ENCODE measurements around the gene OR7G1. TPM values are rescaled to one million over a fixed set of nuclear protein-coding genes. Genes with fewer than 3 reads are reported as not detected.
"Not testable (repeated sequence)": the region's sequence is repeated elsewhere in the genome, so short reads cannot be mapped to it uniquely, and the experiment has no call there.

Gene OR7G1
- total RNA-seq, 1 donor = not detected

DNA sequence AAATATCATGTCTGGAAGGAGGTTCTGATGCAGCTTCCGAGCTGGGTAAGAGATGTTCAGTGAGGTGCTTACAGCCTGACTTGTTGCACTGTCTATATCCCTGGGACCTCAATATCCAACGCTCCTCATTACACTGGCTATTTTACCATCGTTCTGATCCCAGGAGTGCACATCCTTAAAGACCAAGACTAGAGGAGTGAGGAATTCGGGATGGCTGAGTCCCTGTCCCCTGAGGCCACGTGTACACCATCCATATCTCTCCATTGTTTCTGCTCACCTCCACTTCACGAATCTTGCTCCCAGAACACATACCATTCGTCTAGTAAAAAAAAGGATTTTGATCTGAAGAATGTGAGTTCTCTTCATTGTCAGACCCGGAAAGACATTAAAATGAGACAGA lies 8.2 kb downstream of the OR7G1 start, which contains the start of gene OR7G2:
OR7G2 (minus strand) TSS at position 101 of the 400 bp plus-strand sequence. CDS start 4,232 bp downstream, outside the sequence.
- TF ChIP-seq, protein P1, sequence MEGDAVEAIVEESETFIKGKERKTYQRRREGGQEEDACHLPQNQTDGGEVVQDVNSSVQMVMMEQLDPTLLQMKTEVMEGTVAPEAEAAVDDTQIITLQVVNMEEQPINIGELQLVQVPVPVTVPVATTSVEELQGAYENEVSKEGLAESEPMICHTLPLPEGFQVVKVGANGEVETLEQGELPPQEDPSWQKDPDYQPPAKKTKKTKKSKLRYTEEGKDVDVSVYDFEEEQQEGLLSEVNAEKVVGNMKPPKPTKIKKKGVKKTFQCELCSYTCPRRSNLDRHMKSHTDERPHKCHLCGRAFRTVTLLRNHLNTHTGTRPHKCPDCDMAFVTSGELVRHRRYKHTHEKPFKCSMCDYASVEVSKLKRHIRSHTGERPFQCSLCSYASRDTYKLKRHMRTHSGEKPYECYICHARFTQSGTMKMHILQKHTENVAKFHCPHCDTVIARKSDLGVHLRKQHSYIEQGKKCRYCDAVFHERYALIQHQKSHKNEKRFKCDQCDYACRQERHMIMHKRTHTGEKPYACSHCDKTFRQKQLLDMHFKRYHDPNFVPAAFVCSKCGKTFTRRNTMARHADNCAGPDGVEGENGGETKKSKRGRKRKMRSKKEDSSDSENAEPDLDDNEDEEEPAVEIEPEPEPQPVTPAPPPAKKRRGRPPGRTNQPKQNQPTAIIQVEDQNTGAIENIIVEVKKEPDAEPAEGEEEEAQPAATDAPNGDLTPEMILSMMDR (IDR thresholded peaks at IDR 0.05; ENCODE audit: insufficient read depth, low read length) = no peak
- no peak for DNase-seq (ENCODE audit: low read depth)
- no peak within 1 kb of the TSS for H3K4me3 ChIP-seq (ENCODE audit: low read depth, low read length)

DNA sequence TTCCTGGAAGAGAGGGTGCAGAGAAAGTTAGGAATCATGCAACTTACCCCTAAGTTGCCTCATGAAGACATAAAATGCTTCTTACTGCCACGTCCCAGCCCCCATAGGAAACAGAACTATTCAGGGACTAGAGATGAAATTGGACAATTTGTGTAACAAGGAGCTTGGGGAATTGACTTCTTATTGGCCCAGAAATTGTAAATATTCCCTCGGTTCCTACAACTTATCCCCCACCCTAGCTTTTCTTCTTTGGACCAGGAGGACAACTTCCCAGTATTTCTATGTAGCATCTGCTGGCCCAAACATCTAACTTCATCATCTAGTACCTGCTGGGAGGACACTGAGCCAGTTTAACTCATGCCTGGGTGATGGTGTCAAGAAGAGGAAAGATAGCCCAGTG lies 28.8 kb downstream of the OR7G1 start, which contains the start of gene OR1M1:
OR1M1 (plus strand) TSS at position 301 of the 400 bp plus-strand sequence. CDS start 6,184 bp downstream, outside the sequence.
- TF ChIP-seq, protein P1 (IDR thresholded peaks at IDR 0.05; ENCODE audit: insufficient read depth, low read length) = no peak
- DNase-seq (ENCODE audit: low read depth) = no peak

DNA sequence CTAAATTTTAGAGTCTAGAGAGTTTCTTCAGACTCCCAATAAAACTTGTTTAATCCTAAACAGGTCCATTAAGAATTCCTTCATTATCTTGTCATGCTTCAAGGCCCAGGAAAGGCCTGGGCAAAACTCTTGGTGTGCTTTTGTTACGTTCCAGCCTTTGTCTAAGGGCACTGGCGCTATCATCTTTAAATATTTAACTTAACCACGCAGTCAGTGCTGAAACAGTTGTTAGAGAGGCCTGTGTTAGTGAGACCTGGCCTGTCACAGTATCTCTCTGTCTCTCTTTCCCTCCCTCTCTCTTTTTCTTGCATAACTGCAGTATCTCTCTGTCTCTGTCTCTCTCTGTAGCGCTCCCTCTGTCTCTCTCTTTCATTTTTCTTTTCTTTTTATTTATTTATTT lies 36.9 kb downstream of the OR7G1 start:
- TF ChIP-seq, protein P1 (IDR thresholded peaks at IDR 0.05; ENCODE audit: insufficient read depth, low read length) = no peak

More for the DNA sequence above, 28.8 kb downstream of the OR7G1 start, which contains the start of gene OR1M1:
- H3K4me3 ChIP-seq (ENCODE audit: low read depth, low read length) = no peak within 1 kb of the TSS

DNA sequence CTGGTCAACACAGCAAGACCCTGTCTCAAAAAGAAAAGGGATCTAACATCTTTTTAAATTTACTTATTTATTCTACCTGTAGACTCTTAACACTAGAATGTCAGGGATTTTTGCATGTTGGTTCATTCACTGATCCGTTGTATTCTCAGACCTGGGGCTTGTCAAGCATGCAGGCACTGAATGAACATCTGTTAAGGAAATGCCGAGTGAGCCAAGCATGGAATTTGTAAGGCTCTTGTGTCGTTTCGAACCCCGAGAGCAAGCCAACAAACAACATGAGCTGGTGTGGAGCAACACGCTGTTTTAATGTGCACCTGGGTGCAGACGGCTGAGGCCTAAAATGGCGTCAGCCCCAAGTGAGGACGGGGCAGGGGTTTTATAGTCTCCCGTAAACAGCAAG lies 38.7 kb downstream of the OR7G1 start:
- no peak for DNase-seq (ENCODE audit: low read depth)
- no peak overlapping the region for H3K4me3 ChIP-seq (ENCODE audit: low read depth, low read length)
- TF ChIP-seq, protein P1 (IDR thresholded peaks at IDR 0.05; ENCODE audit: insufficient read depth, low read length) = no peak

More for the DNA sequence above, 36.9 kb downstream of the OR7G1 start:
- DNase-seq (ENCODE audit: low read depth) = no peak
- H3K4me3 ChIP-seq (ENCODE audit: low read depth, low read length) = no peak overlapping the region

DNA sequence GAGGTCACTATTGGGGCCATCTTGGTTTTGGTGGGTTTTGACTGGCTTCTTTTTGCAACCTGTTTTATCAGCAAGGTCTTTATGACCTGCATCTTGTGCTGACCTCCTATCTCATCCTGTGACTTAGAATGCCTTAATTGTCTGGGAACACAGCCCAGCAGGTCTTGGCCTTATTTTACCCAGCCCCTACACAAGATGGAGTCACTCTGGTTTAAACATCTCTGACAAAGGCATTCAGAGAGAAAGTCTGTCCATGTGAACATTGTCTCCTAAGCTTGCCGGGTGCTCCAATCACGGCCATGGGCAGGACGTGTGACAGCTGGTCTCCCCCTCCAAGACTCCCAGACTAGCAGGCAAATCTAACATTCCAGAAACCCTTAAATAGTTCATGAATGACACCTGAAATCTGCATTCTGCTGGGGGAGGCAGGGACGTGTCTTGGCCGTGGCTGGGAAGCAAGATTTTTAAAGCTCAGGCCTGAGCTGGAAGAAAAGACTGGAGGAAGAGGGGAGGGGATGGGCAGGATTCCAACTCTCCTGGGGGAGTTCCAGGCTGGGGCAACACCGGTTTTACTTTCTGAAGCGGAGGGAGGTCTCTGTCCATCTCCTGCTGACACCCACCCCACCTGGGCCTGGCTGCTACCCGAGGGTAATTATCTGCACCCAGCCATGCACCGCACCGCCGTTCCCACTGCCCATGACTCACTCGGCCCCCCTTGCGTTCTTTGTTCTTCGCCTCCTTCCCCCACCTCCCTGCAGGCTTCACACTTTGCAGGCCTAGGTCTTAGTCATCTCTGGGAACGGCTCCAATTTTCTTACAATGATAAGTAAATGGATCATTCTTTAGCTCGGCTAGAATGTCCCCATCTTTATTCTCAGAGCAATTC lies 40.3 kb downstream of the OR7G1 start:
- DNase-seq (ENCODE audit: low read depth) = peak; percentile 85
- H3K4me3 ChIP-seq (ENCODE audit: low read depth, low read length) = no peak overlapping the region
- TF ChIP-seq, protein P1 (IDR thresholded peaks at IDR 0.05; ENCODE audit: insufficient read depth, low read length) = no peak

DNA sequence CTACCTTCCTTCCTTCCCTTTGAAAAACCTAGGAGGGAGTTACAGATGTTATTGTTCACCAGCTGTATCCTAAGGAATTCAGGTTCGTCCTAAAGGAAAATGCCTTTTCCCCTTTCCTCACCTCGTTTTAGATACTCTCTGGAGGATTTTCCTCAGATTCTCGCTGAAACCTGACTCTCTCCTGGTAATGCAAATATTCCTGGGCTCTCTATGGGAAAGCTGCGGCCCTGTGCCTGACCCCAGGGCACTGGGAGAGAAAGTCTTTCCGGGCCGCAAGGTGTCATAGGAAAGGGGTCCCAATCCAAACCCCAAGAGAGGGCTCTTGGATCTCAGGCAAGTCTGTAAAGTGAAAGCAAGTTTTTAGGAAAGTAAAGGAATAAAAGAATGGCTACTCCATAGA lies 41.8 kb downstream of the OR7G1 start:
- TF ChIP-seq, protein P1 (IDR thresholded peaks at IDR 0.05; ENCODE audit: insufficient read depth, low read length) = no peak

DNA sequence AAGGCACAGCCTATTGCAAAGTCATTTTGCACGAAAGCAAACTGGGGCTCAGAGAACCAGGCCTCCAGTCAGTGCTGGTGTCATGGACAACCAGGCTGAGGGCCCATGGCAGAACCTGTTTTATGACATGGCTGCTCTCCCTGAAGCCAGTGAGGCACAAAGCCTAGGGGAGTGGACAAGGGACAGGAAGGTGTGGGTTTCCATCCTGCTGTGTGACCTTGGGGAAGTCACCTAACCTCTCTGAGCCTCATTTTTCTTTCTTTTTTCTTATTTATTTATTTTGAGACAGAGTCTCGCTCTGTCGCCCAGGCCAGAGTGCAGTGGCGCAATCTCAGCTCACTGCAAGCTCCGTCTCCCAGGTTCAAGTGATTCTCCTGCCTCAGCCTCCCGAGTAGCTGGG lies 43.8 kb downstream of the OR7G1 start:
- not testable (repeated sequence) for H3K4me3 ChIP-seq (ENCODE audit: low read depth, low read length); DNase-seq (ENCODE audit: low read depth)

More for the DNA sequence above, 41.8 kb downstream of the OR7G1 start:
- H3K4me3 ChIP-seq (ENCODE audit: low read depth, low read length) = no peak overlapping the region
- no peak for DNase-seq (ENCODE audit: low read depth)

Data from fibroblast of the aortic adventitia (primary cell).